Activated CD8-positive, alpha-beta T cell treated with anti-CD3 and anti-CD28 coated beads for 36 hours (primary cell): ENCODE results near the gene LCN9. TPM values are rescaled to one million over a fixed set of nuclear protein-coding genes. Genes with fewer than 3 reads are reported as not detected.

Source experiments
- ATAC-seq: fragments of 200-7000 bp; cut with Tn5 transposase; one replicate; pipeline ENCODE4 v1.10.0; 2021; ENCODE audit warnings: mild to moderate bottlenecking, moderate library complexity
- CTCF ChIA-PET: fragments of 350-600 bp; sonication (Branson Sonifier 250); formaldehyde crosslinking; loops from one replicate; lab custom pipeline; 2021; ENCODE audit warnings: antibody characterized with exemption; lab: Charles Lee
- POLR2A ChIA-PET: fragments of 350-600 bp; sonication (Branson Sonifier 250); formaldehyde crosslinking; loops from one replicate; lab custom pipeline; 2021; ENCODE audit warnings: antibody characterized with exemption; lab: Charles Lee
- DNase-seq: peaks from one replicate; pipeline ENCODE4 v3.0.0-alpha.2; 2020
- H3K27ac Mint-ChIP-seq: one replicate; pipeline ENCODE4 v1.8.0; 2021; ENCODE audit warnings: mild to moderate bottlenecking, mixed read lengths
- H3K27me3 Mint-ChIP-seq: one replicate; pipeline ENCODE4 v1.8.0; 2021; ENCODE audit warnings: mixed read lengths
- H3K36me3 Mint-ChIP-seq: one replicate; pipeline ENCODE4 v1.8.0; 2021; ENCODE audit warnings: low read depth, mixed read lengths
- H3K4me1 Mint-ChIP-seq: one replicate; pipeline ENCODE4 v1.8.0; 2021; ENCODE audit warnings: low read depth, mixed read lengths
- H3K4me3 Mint-ChIP-seq: one replicate; pipeline ENCODE4 v1.8.0; 2021; ENCODE audit warnings: mild to moderate bottlenecking, moderate library complexity, mixed read lengths
- H3K9me3 Mint-ChIP-seq: one replicate; pipeline ENCODE4 v1.8.0; 2021; ENCODE audit warnings: mixed read lengths
- intact Hi-C: fragments of 100-400 bp; cut with micrococcal nuclease; formaldehyde crosslinking; loops from one replicate; pipeline ENCODE4 v1.10.0; 2022
- total RNA-seq, 2 experiments: library from RNA; stranded (reverse); gene quantifications; one replicate each; pipeline ENCODE4 v1.2.3, GENCODE V29; 2021
- TF ChIP-seq, protein P1 (sequence below): fragments of 200-600 bp; IDR thresholded peaks from one replicate; pipeline ENCODE4 v1.8.0; 2022; ENCODE audit warnings: antibody characterized with exemption, mild to moderate bottlenecking

Gene LCN9
- total RNA-seq, 2 experiments from 2014 or later: not detected

DNA sequence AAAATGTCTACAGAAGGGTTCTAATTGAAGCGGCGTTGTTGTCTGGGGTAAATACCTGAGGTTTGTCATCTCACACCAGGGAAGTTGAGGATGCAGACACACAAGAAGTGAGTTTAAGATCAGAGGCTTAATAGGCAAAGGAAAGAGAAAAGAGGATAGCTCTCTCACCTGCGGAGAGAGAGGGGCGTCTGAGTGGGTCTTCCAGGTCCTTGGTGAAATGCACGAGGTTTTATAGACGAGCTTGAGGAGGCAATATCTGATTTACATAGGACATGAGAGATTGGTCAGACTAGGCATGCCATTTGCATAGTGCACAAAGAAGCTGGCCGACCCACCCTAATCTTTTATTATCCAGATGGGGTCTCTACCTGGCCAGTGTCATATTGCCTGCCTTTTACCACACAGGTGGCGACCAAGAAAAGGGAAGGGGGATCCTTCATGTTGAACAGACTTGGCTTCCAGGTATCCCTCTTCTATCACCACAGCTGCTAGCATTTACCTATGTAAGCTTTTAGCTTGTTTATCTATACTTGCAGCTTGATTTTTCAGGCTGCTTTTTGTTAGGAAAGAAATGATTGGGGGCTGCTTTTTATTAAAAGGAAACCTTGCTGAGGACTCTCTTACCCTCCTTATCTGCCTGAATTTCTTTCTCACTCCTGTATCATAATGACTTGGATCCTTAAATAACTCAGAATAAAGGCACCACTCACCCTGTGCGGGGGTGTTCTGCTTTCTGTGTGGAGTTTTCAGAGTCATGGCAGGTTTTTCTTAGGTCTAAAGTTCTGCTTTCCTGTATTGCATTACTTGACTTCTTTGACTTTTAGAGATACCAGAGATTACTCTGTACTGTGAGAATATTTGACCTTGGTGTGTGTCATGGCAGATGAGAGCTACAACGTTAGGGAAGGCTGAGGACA is 14.4 kb upstream of the LCN9 start:
- CTCF ChIA-PET: no interaction called here
- Mint-ChIP-seq H3K9me3 (peaks cover 47% of the 10 kb centered on the region), H3K27me3 (peaks cover 5% of the 10 kb centered on the region), H3K36me3 (peaks cover 3% of the 10 kb centered on the region), H3K27ac (no peak overlapping the region), H3K4me1 (no peaks in the 10 kb centered on the region), H3K4me3 (no peak overlapping the region)
- TF ChIP-seq, protein P1, sequence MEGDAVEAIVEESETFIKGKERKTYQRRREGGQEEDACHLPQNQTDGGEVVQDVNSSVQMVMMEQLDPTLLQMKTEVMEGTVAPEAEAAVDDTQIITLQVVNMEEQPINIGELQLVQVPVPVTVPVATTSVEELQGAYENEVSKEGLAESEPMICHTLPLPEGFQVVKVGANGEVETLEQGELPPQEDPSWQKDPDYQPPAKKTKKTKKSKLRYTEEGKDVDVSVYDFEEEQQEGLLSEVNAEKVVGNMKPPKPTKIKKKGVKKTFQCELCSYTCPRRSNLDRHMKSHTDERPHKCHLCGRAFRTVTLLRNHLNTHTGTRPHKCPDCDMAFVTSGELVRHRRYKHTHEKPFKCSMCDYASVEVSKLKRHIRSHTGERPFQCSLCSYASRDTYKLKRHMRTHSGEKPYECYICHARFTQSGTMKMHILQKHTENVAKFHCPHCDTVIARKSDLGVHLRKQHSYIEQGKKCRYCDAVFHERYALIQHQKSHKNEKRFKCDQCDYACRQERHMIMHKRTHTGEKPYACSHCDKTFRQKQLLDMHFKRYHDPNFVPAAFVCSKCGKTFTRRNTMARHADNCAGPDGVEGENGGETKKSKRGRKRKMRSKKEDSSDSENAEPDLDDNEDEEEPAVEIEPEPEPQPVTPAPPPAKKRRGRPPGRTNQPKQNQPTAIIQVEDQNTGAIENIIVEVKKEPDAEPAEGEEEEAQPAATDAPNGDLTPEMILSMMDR: no peak
- ATAC-seq (no peak), DNase-seq (no peak)
- POLR2A ChIA-PET: interaction anchor here (1.2 kb wide), 1 partner anchor 15 kb away, joined by 3 read pairs; no protein-coding TSS in a partner anchor
- intact Hi-C loops: no loop called here

DNA sequence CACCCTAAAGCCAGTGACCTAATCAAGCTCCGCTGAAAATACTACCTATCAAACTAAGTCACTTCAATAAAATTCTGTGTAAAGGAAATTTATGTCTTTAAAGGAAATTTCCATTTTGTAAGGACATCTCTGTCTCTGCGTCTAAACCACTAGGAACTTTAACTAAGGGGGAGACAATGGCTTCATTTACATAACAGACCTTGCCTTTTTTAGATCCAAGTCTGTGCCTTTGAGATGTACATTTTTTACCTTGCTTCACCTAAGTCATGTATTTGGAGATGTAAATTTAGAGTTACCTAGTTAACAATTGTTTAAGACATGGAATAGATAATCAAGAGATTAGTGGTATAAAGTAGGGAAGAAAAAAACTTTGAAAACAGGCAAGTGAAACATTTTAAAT is 13.6 kb upstream of the LCN9 start:
- no peak for DNase-seq
- Mint-ChIP-seq H3K4me1 (no peaks in the 10 kb centered on the region), H3K9me3 (peaks cover 42% of the 10 kb centered on the region), H3K27me3 (peaks cover 5% of the 10 kb centered on the region), H3K27ac (no peak overlapping the region), H3K4me3 (no peak overlapping the region), H3K36me3 (peaks cover 3% of the 10 kb centered on the region)
- ATAC-seq: no peak
- CTCF ChIA-PET: no interaction called here
- POLR2A ChIA-PET: no interaction called here
- TF ChIP-seq, protein P1: no peak
- intact Hi-C loops: no loop called here

DNA sequence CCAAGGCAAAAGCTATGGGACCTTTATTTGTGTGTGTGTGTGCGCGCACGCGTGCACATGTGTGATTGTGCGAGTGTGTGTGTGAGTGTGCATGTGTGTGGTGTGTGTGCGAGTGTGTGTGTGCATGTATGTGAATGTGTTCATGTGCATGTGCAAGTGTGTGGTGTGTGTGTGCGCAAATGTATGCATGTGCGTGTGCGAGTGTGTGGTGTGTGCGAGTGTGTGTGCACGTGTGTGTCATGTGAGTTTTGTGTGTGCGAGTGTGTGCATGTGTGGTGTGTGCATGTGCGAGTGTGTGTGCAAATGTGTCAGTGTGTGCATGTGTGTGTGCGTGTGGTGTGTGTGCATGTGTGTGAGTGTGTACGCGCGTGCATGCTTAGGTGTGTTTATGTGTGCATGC is 12.7 kb upstream of the LCN9 start:
- Mint-ChIP-seq H3K9me3 (peaks cover 33% of the 10 kb centered on the region), H3K4me3 (no peak overlapping the region), H3K27me3 (peaks cover 5% of the 10 kb centered on the region), H3K4me1 (no peaks in the 10 kb centered on the region), H3K36me3 (peaks cover 3% of the 10 kb centered on the region), H3K27ac (no peak overlapping the region)
- ChIA-PET POLR2A (no interaction called here), CTCF (no interaction called here)
- ATAC-seq (no peak), DNase-seq (no peak)
- intact Hi-C loops: no loop called here
- TF ChIP-seq, protein P1: no peak

DNA sequence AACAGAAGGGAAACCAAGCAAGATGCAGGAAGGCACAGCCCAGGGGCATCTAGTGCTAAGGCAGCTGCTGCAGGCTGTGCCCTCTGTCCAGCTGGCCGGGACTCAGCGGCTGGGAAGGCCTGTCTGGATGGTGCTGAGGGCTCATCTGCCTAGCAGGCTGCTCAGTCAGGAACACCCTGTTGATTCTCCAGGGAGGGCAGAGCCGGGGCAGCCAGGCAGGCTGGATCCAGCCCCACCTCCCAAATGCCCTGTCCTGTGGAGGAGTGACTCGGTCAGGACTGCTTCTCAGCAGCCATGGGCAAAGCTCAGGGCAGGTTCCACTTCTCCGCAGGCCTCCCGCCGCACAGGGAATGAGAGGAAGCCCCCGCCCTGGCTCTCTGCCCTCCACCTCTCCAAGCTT is 7.8 kb upstream of the LCN9 start:
- TF ChIP-seq, protein P1: no peak
- H3K36me3 Mint-ChIP-seq: no peaks in the 10 kb centered on the region
- POLR2A ChIA-PET: no interaction called here
- H3K4me1 Mint-ChIP-seq: no peaks in the 10 kb centered on the region
- no peak for ATAC-seq
- CTCF ChIA-PET: interaction anchor here (1.4 kb wide), 1 partner anchor 13 kb away, joined by 3 read pairs; no protein-coding TSS in a partner anchor
- H3K27me3 Mint-ChIP-seq: peaks cover 6% of the 10 kb centered on the region
- H3K4me3 Mint-ChIP-seq: no peak overlapping the region
- H3K27ac Mint-ChIP-seq: no peak overlapping the region
- no peak for DNase-seq
- peaks cover 2% of the 10 kb centered on the region for H3K9me3 Mint-ChIP-seq
- intact Hi-C loops: no loop called here

DNA sequence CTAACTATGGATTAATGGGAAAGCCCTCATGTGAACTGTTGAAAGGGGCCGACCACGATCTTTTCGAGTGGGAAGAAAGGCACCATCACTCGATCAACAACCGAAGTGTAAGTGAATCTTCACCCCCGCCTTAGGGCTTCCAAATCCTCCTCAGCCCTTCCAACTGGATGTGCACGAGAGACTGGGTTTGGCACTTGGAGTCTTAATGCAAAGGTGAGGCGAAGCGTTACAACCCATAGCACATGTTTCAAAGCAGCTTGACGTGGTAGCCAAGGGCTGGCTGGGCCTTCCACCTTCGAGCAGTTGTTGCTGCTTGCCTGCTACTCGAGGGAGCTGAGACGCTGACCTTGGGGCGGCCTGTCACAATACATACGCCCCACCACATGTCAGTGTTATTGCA is 5.7 kb upstream of the LCN9 start:
- intact Hi-C loops: no loop called here
- TF ChIP-seq, protein P1: no peak
- ChIA-PET POLR2A (no interaction called here), CTCF (interaction anchor here (1.0 kb wide), 1 partner anchor 45 kb away, joined by 3 read pairs; the partner anchor contains the start of gene KCNT1)
- DNase-seq (no peak), ATAC-seq (no peak)
- no peaks in the 10 kb centered on the region for H3K36me3 Mint-ChIP-seq
- peaks cover 4% of the 10 kb centered on the region for H3K27me3 Mint-ChIP-seq
- no peaks in the 10 kb centered on the region for H3K9me3 Mint-ChIP-seq
- H3K4me3 Mint-ChIP-seq: no peak overlapping the region
- no peak overlapping the region for H3K27ac Mint-ChIP-seq
- H3K4me1 Mint-ChIP-seq: no peaks in the 10 kb centered on the region
